ENCODE results near the gene NCKAP5. TPM values are rescaled to one million over a fixed set of nuclear protein-coding genes. Genes with fewer than 3 reads are reported as not detected.

NCKAP5 gene
- polyA plus RNA-seq, 2 donors = 2.2 to 3.0 TPM

GRCh38 chr2:133516405-133517026 lies 51.7 kb downstream of the NCKAP5 start:
- Histone ChIP-seq H3K36me3 (ENCODE audit: control insufficient read depth in 2 of 2, insufficient read depth in 2 of 2, low read length in 1 of 2) (no peaks in the 10 kb centered on the region), H3K4me1 (ENCODE audit: control insufficient read depth in 2 of 2, insufficient read depth in 2 of 2, low read length in 1 of 2) (no peaks in the 10 kb centered on the region), H3K4me3 (ENCODE audit: low read depth in 1 of 2, low read length in 2 of 2) (no peak overlapping the region), H3K9me3 (ENCODE audit: control insufficient read depth in 2 of 2, insufficient read depth in 1 of 2, low read depth in 1 of 2, low read length in 1 of 2) (no peaks in the 10 kb centered on the region), H3K27ac (ENCODE audit: low read depth in 2 of 2, low read length in 1 of 2) (no peak overlapping the region), H3K27me3 (ENCODE audit: control insufficient read depth in 1 of 2, insufficient read depth in 2 of 2, low read length in 2 of 2) (no peaks in the 10 kb centered on the region)
- WGBS, 2 donors = 91 to 92% methylated on average over 6 of the region's 6 CpGs

GRCh38 chr2:133515271-133515670 lies 53.0 kb downstream of the NCKAP5 start:
- no peaks in the 10 kb centered on the region for H3K27me3 ChIP-seq (ENCODE audit: control insufficient read depth in 1 of 2, insufficient read depth in 2 of 2, low read length in 2 of 2)
- no peak overlapping the region for H3K4me3 ChIP-seq (ENCODE audit: low read depth in 1 of 2, low read length in 2 of 2)
- WGBS, 2 donors = 52 to 63% methylated on average over 2 of the region's 2 CpGs
- no peaks in the 10 kb centered on the region for H3K36me3 ChIP-seq (ENCODE audit: control insufficient read depth in 2 of 2, insufficient read depth in 2 of 2, low read length in 1 of 2)
- H3K9me3 ChIP-seq (ENCODE audit: control insufficient read depth in 2 of 2, insufficient read depth in 1 of 2, low read depth in 1 of 2, low read length in 1 of 2) = no peaks in the 10 kb centered on the region
- no peaks in the 10 kb centered on the region for H3K4me1 ChIP-seq (ENCODE audit: control insufficient read depth in 2 of 2, insufficient read depth in 2 of 2, low read length in 1 of 2)
- H3K27ac ChIP-seq (ENCODE audit: low read depth in 2 of 2, low read length in 1 of 2) = no peak overlapping the region

GRCh38 chr2:133513893-133514292 lies 54.4 kb downstream of the NCKAP5 start:
- 92 to 93% methylated on average over 8 of the region's 8 CpGs for WGBS, 2 donors
- H3K4me1 ChIP-seq (ENCODE audit: control insufficient read depth in 2 of 2, insufficient read depth in 2 of 2, low read length in 1 of 2) = peaks cover 0 to 4% of the 10 kb centered on the region in 2 donors
- H3K27me3 ChIP-seq (ENCODE audit: control insufficient read depth in 1 of 2, insufficient read depth in 2 of 2, low read length in 2 of 2) = no peaks in the 10 kb centered on the region
- no peaks in the 10 kb centered on the region for H3K9me3 ChIP-seq (ENCODE audit: control insufficient read depth in 2 of 2, insufficient read depth in 1 of 2, low read depth in 1 of 2, low read length in 1 of 2)
- H3K27ac ChIP-seq (ENCODE audit: low read depth in 2 of 2, low read length in 1 of 2) = no peak overlapping the region
- no peaks in the 10 kb centered on the region for H3K36me3 ChIP-seq (ENCODE audit: control insufficient read depth in 2 of 2, insufficient read depth in 2 of 2, low read length in 1 of 2)
- H3K4me3 ChIP-seq (ENCODE audit: low read depth in 1 of 2, low read length in 2 of 2) = no peak overlapping the region

- no peak overlapping the region for H3K4me3 ChIP-seq (ENCODE audit: low read depth in 1 of 2, low read length in 2 of 2)
- H3K4me1 ChIP-seq (ENCODE audit: control insufficient read depth in 2 of 2, insufficient read depth in 2 of 2, low read length in 1 of 2) = peaks cover 0 to 4% of the 10 kb centered on the region in 2 donors
- no peak overlapping the region for H3K27ac ChIP-seq (ENCODE audit: low read depth in 2 of 2, low read length in 1 of 2)
- no peaks in the 10 kb centered on the region for H3K36me3 ChIP-seq (ENCODE audit: control insufficient read depth in 2 of 2, insufficient read depth in 2 of 2, low read length in 1 of 2)
- H3K27me3 ChIP-seq (ENCODE audit: control insufficient read depth in 1 of 2, insufficient read depth in 2 of 2, low read length in 2 of 2) = no peaks in the 10 kb centered on the region
- WGBS, 2 donors = 92 to 94% methylated on average over 4 of the region's 4 CpGs
- no peaks in the 10 kb centered on the region for H3K9me3 ChIP-seq (ENCODE audit: control insufficient read depth in 2 of 2, insufficient read depth in 1 of 2, low read depth in 1 of 2, low read length in 1 of 2)
These were observed 56.1 kb downstream of the NCKAP5 start for GRCh38 chr2:133512121-133512520.

GRCh38 chr2:133511679-133512078 lies 56.6 kb downstream of the NCKAP5 start:
- H3K4me1 ChIP-seq (ENCODE audit: control insufficient read depth in 2 of 2, insufficient read depth in 2 of 2, low read length in 1 of 2) = peaks cover 0 to 4% of the 10 kb centered on the region in 2 donors
- no peak overlapping the region for H3K27ac ChIP-seq (ENCODE audit: low read depth in 2 of 2, low read length in 1 of 2)
- no peaks in the 10 kb centered on the region for H3K36me3 ChIP-seq (ENCODE audit: control insufficient read depth in 2 of 2, insufficient read depth in 2 of 2, low read length in 1 of 2)
- H3K9me3 ChIP-seq (ENCODE audit: control insufficient read depth in 2 of 2, insufficient read depth in 1 of 2, low read depth in 1 of 2, low read length in 1 of 2) = no peaks in the 10 kb centered on the region
- WGBS, 2 donors = 23 to 70% methylated on average over 1 of the region's 1 CpG
- H3K4me3 ChIP-seq (ENCODE audit: low read depth in 1 of 2, low read length in 2 of 2) = no peak overlapping the region
- no peaks in the 10 kb centered on the region for H3K27me3 ChIP-seq (ENCODE audit: control insufficient read depth in 1 of 2, insufficient read depth in 2 of 2, low read length in 2 of 2)

GRCh38 chr2:133509777-133510176 lies 58.5 kb downstream of the NCKAP5 start:
- 84 to 85% methylated on average over 6 of the region's 6 CpGs for WGBS, 2 donors
- peaks cover 0 to 6% of the 10 kb centered on the region in 2 donors for H3K4me1 ChIP-seq (ENCODE audit: control insufficient read depth in 2 of 2, insufficient read depth in 2 of 2, low read length in 1 of 2)
- H3K4me3 ChIP-seq (ENCODE audit: low read depth in 1 of 2, low read length in 2 of 2) = no peak overlapping the region
- H3K27me3 ChIP-seq (ENCODE audit: control insufficient read depth in 1 of 2, insufficient read depth in 2 of 2, low read length in 2 of 2) = no peaks in the 10 kb centered on the region
- no peaks in the 10 kb centered on the region for H3K9me3 ChIP-seq (ENCODE audit: control insufficient read depth in 2 of 2, insufficient read depth in 1 of 2, low read depth in 1 of 2, low read length in 1 of 2)
- H3K36me3 ChIP-seq (ENCODE audit: control insufficient read depth in 2 of 2, insufficient read depth in 2 of 2, low read length in 1 of 2) = no peaks in the 10 kb centered on the region
- H3K27ac ChIP-seq (ENCODE audit: low read depth in 2 of 2, low read length in 1 of 2) = no peak overlapping the region

- Histone ChIP-seq H3K9me3 (ENCODE audit: control insufficient read depth in 2 of 2, insufficient read depth in 1 of 2, low read depth in 1 of 2, low read length in 1 of 2) (no peaks in the 10 kb centered on the region), H3K4me1 (ENCODE audit: control insufficient read depth in 2 of 2, insufficient read depth in 2 of 2, low read length in 1 of 2) (peaks cover 0 to 6% of the 10 kb centered on the region in 2 donors), H3K36me3 (ENCODE audit: control insufficient read depth in 2 of 2, insufficient read depth in 2 of 2, low read length in 1 of 2) (no peaks in the 10 kb centered on the region), H3K4me3 (ENCODE audit: low read depth in 1 of 2, low read length in 2 of 2) (no peak overlapping the region), H3K27me3 (ENCODE audit: control insufficient read depth in 1 of 2, insufficient read depth in 2 of 2, low read length in 2 of 2) (no peaks in the 10 kb centered on the region), H3K27ac (ENCODE audit: low read depth in 2 of 2, low read length in 1 of 2) (no peak overlapping the region)
- WGBS, 2 donors = 85 to 87% methylated on average over 7 of the region's 7 CpGs
These were observed 59.6 kb downstream of the NCKAP5 start for GRCh38 chr2:133508546-133509165.

GRCh38 chr2:133506996-133507395 lies 61.3 kb downstream of the NCKAP5 start:
- no peaks in the 10 kb centered on the region for H3K27me3 ChIP-seq (ENCODE audit: control insufficient read depth in 1 of 2, insufficient read depth in 2 of 2, low read length in 2 of 2)
- H3K4me3 ChIP-seq (ENCODE audit: low read depth in 1 of 2, low read length in 2 of 2) = no peak overlapping the region
- H3K36me3 ChIP-seq (ENCODE audit: control insufficient read depth in 2 of 2, insufficient read depth in 2 of 2, low read length in 1 of 2) = no peaks in the 10 kb centered on the region
- 67% methylated on average over 6 of the region's 6 CpGs for WGBS, 2 donors
- no peak overlapping the region for H3K27ac ChIP-seq (ENCODE audit: low read depth in 2 of 2, low read length in 1 of 2)
- no peaks in the 10 kb centered on the region for H3K9me3 ChIP-seq (ENCODE audit: control insufficient read depth in 2 of 2, insufficient read depth in 1 of 2, low read depth in 1 of 2, low read length in 1 of 2)
- H3K4me1 ChIP-seq (ENCODE audit: control insufficient read depth in 2 of 2, insufficient read depth in 2 of 2, low read length in 1 of 2) = peaks cover 0 to 6% of the 10 kb centered on the region in 2 donors

GRCh38 chr2:133504566-133505505 lies 63.4 kb downstream of the NCKAP5 start:
- Histone ChIP-seq H3K4me1 (ENCODE audit: control insufficient read depth in 2 of 2, insufficient read depth in 2 of 2, low read length in 1 of 2) (peaks cover 0 to 5% of the 10 kb centered on the region in 2 donors), H3K27me3 (ENCODE audit: control insufficient read depth in 1 of 2, insufficient read depth in 2 of 2, low read length in 2 of 2) (no peaks in the 10 kb centered on the region), H3K9me3 (ENCODE audit: control insufficient read depth in 2 of 2, insufficient read depth in 1 of 2, low read depth in 1 of 2, low read length in 1 of 2) (no peaks in the 10 kb centered on the region), H3K4me3 (ENCODE audit: low read depth in 1 of 2, low read length in 2 of 2) (no peak overlapping the region), H3K36me3 (ENCODE audit: control insufficient read depth in 2 of 2, insufficient read depth in 2 of 2, low read length in 1 of 2) (no peaks in the 10 kb centered on the region), H3K27ac (ENCODE audit: low read depth in 2 of 2, low read length in 1 of 2) (no peak overlapping the region)
- WGBS, 2 donors = 47 to 55% methylated on average over 4 of the region's 4 CpGs

Data from esophagus (tissue), 2 donors.